Thyroid gland (tissue), 4 donors: Measurements from ENCODE around the gene UBE2Z. TPM values are rescaled to one million over a fixed set of nuclear protein-coding genes. Genes with fewer than 3 reads are reported as not detected.
"Not testable (repeated sequence)": the region's sequence is repeated elsewhere in the genome, so short reads cannot be mapped to it uniquely, and the experiment has no call there.

ENCODE experiments used
- DNase-seq, 2 donors: peaks; one replicate each; pipeline ENCODE4 v3.0.0-alpha.2; 2019
- H3K27ac ChIP-seq, 3 donors: fragments of 200-600 bp; sonication (generic); 1 replicate in 2 of 3; 2 replicates in 1 of 3; pipeline ENCODE4 v1.5.1; 2016 to 2019; ENCODE audit warnings: mild to moderate bottlenecking in 1 of 3, moderate library complexity in 1 of 3
- H3K27me3 ChIP-seq: fragments of 200-600 bp; sonication (generic); one replicate; pipeline ENCODE4 v1.5.1; 2019
- H3K36me3 ChIP-seq, 2 donors: fragments of 200-600 bp; sonication (generic); one replicate each; pipeline ENCODE4 v1.5.1; 2016 to 2019
- H3K4me1 ChIP-seq, 2 donors: fragments of 200-600 bp; sonication (generic); one replicate each; pipeline ENCODE4 v1.5.1; 2017 to 2019
- H3K4me3 ChIP-seq, 3 donors: fragments of 200-600 bp; sonication (generic); replicated peaks in 1 of 3; 1 replicate in 2 of 3; 2 replicates in 1 of 3; pipeline ENCODE4 v1.5.1; 2016; ENCODE audit warnings: mild to moderate bottlenecking in 1 of 3
- H3K9me3 ChIP-seq: fragments of 200-600 bp; sonication (generic); one replicate; pipeline ENCODE4 v1.5.1; 2017
- POLR2A ChIP-seq, 2 donors: fragments of 450-650 bp; IDR thresholded peaks; one replicate each; pipeline ENCODE4 v1.6.1; 2017; ENCODE audit warnings: antibody characterized with exemption in 2 of 2, mild to moderate bottlenecking in 2 of 2, moderate library complexity in 1 of 2
- WGBS, 2 donors: methylation state at CpG; one replicate each; pipeline ENCODE4 v1.1.5; 2017; 5-methylcytosine and 5-hydroxymethylcytosine counted together
- intact Hi-C: fragments of 100-400 bp; cut with DNase I; formaldehyde crosslinking; loops from one replicate; pipeline ENCODE4 v1.15.1; 2023
- total RNA-seq, 4 donors: library from RNA; depleted of rRNA; stranded (reverse); fragments of >200 nt; gene quantifications; one replicate each; pipeline ENCODE4 v1.2.3, GENCODE V29; 2016
- TF ChIP-seq, protein P1 (sequence below), 6 experiments: fragments of 200-600 bp in 3 of 6; fragments of 450-650 bp in 3 of 6; sonication (generic) in 3 of 6; IDR thresholded peaks; one replicate each; pipeline ENCODE4 v1.5.1; 2016 to 2019; ENCODE audit warnings: antibody characterized with exemption in 6 of 6, mild to moderate bottlenecking in 2 of 6, inconsistent platforms in 1 of 6, moderate library complexity in 1 of 6

UBE2Z gene
- total RNA-seq, 4 donors from 2014 or later, result 80.9 to 103 (median 99.0) TPM

DNA sequence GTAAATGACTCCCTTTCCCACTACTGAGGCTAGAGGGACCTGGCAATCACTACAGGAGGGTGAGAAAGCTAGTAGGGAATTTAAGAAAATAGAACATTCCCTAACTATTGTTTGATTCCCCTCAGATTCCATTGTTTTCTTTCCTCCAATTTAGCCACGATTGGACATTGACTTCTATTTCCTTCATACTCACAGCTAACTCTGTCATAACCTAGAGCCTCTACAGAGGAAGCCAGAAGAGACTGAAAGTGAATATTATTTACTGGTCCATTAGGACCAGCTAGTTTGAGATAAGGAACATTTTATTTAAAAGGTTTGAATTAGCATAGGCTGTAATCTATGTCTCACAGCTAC lies 21.6 kb downstream of the UBE2Z start:
- TF ChIP-seq, protein P1, sequence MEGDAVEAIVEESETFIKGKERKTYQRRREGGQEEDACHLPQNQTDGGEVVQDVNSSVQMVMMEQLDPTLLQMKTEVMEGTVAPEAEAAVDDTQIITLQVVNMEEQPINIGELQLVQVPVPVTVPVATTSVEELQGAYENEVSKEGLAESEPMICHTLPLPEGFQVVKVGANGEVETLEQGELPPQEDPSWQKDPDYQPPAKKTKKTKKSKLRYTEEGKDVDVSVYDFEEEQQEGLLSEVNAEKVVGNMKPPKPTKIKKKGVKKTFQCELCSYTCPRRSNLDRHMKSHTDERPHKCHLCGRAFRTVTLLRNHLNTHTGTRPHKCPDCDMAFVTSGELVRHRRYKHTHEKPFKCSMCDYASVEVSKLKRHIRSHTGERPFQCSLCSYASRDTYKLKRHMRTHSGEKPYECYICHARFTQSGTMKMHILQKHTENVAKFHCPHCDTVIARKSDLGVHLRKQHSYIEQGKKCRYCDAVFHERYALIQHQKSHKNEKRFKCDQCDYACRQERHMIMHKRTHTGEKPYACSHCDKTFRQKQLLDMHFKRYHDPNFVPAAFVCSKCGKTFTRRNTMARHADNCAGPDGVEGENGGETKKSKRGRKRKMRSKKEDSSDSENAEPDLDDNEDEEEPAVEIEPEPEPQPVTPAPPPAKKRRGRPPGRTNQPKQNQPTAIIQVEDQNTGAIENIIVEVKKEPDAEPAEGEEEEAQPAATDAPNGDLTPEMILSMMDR (IDR thresholded peaks at IDR 0.05), result no peak
- TF ChIP-seq POLR2A (IDR thresholded peaks at IDR 0.05), result no peak
- no peak for DNase-seq
- Histone ChIP-seq H3K4me3 (no peak overlapping the region), H3K4me1 (no peaks in the 10 kb centered on the region), H3K27me3 (no peaks in the 10 kb centered on the region), H3K36me3 (peaks cover 66 to 69% of the 10 kb centered on the region in 2 donors), H3K27ac (no peak overlapping the region), H3K9me3 (no peaks in the 10 kb centered on the region)
- intact Hi-C loops, result no loop called here
- WGBS, 2 donors, result 55 to 60% methylated on average over 1 of the region's 1 CpG

DNA sequence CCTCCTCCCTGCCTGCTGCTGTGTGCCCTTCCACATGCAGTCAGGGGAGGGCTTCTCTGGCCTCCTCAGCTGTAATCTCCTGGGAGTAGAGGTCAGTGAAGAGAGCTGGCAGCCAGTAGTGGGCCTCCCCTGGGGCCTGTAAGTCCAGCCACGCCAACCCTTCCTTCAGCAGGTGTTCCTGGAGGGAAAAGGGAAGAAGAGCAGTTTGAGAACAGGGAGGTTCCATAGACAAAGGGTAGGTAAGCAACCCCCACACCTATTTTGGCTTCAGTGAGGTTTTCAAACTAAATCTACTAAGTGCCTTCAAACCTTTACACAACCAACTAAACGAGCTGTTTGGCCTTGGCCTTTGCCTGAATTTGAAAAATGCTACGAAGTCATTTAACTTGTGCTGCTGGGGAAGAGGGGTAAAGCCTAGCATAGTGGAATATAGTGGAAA lies 22.2 kb downstream of the UBE2Z start:
- H3K4me3 ChIP-seq, result no peak overlapping the region
- intact Hi-C loops, result no loop called here
- no peak for TF ChIP-seq POLR2A (IDR thresholded peaks at IDR 0.05)
- TF ChIP-seq, protein P1 (IDR thresholded peaks at IDR 0.05), result no peak
- no peak overlapping the region for H3K27ac ChIP-seq
- peaks cover 63 to 67% of the 10 kb centered on the region in 2 donors for H3K36me3 ChIP-seq
- WGBS, 2 donors, result 75 to 79% methylated on average over 3 of the region's 3 CpGs
- H3K27me3 ChIP-seq, result no peaks in the 10 kb centered on the region
- no peak for DNase-seq
- H3K4me1 ChIP-seq, result no peaks in the 10 kb centered on the region
- no peaks in the 10 kb centered on the region for H3K9me3 ChIP-seq

DNA sequence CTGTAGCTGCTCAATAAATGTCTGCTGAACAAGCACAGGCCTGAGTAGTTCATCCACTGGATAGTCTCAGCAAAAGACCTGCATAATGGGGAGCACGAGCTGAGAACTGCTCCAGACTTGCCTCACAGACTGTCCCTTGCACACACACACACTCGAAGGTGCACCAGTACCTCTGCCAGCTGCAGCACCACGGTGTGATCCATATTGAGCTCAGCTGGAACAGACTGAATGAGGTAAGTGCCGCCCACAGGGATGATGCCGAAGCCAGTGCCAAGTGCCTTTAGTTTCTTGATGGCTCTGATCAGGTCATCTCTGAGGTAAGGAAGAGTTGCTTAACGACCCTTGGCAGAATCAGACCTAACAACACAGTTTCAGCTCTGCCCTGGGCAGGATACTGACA lies 24.8 kb downstream of the UBE2Z start:
- intact Hi-C loops, result no loop called here
- WGBS, 2 donors, result 95 to 96% methylated on average over 6 of the region's 6 CpGs
- TF ChIP-seq POLR2A (IDR thresholded peaks at IDR 0.05), result no peak
- TF ChIP-seq, protein P1 (IDR thresholded peaks at IDR 0.05), result no peak
- H3K4me1 ChIP-seq, result no peaks in the 10 kb centered on the region
- peaks cover 59 to 69% of the 10 kb centered on the region in 2 donors for H3K36me3 ChIP-seq
- H3K27me3 ChIP-seq, result no peaks in the 10 kb centered on the region
- DNase-seq, result no peak
- H3K9me3 ChIP-seq, result no peaks in the 10 kb centered on the region
- no peak overlapping the region for H3K4me3 ChIP-seq
- no peak overlapping the region for H3K27ac ChIP-seq

DNA sequence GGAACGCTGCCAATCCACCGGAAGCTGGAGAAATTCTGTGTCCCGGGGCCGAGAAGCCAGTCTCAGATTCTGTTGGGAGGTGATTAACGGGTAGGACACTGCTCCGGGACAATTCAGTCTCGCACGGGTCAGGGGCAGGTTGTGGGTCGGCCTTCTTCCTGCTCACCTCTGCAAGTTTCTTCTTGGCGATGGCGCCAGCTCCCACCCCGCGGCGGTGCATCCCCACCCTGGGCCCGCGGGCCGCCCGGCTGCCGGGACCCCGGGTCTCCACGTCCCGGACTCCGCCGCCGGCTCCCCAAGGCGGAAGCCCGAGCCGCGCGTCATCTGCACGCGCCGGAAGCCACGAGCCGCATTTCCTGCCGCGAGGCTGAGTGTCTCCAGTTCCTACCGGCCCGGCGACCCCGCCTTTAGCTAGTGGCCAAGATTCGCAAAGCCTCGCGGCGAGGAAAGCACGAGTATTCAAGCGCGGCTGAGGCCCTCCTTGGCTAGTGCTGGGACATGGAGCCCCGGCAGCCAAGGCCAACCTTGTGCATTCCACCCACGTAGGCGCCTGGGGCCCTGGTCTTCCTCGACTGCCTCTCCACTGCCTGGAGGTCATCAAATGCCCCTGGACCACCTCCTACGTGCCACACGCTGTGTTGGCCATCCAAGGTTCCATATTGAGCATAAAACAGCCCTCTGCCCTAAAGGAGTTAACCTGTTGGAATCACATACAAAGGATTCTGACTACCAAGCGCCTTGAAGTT lies 36.5 kb downstream of the UBE2Z start, which contains the start of gene SNF8:
TSS of gene SNF8 (minus strand) at position 328 of the 746 bp plus-strand sequence. CDS start at position 220, 108 bp downstream.
- H3K9me3 ChIP-seq, result no peaks in the 10 kb centered on the region
- peaks cover 11 to 13% of the 10 kb centered on the region in 2 donors for H3K4me1 ChIP-seq
- 4 to 8% methylated on average over 13 to 34 of the region's 55 CpGs for WGBS, 2 donors
- TF ChIP-seq, protein P1 (IDR thresholded peaks at IDR 0.05), result no peak
- peak in 1 of 2 donors; percentile 74 for TF ChIP-seq POLR2A (IDR thresholded peaks at IDR 0.05)
- peak; percentile 90 to 94 for DNase-seq
- no peaks in the 10 kb centered on the region for H3K27me3 ChIP-seq
- H3K36me3 ChIP-seq, result peaks cover 0 to 4% of the 10 kb centered on the region in 2 donors
- H3K27ac ChIP-seq, result peak within 1 kb of the TSS; percentile 75 to 80 (median 78)
- peak within 1 kb of the TSS; percentile 27 to 61 (median 54) for H3K4me3 ChIP-seq
- intact Hi-C loops, result loop anchor here (10.0 kb wide), 1 partner anchor 90 kb away; no protein-coding TSS in a partner anchor

DNA sequence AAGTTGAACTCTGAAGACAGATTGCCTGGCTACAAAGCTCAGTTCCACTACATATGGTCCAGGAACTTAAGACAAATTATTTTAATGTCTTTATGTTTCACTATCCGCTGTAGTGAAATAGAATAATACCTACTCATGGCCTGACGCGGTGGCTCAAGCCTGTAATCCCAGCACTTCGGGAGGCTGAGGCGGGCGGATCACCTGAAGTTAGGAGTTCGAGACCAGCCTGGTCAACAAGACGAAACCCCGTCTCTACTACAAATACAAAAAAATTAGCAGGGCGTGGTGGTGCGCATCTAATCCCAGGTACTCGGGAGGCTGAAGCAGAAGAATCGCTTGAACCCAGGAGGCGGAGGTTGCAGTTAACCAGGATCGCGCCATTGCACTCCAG lies 37.0 kb downstream of the UBE2Z start:
- peak overlapping the region in 1 of 3 donors; percentile 78 for H3K27ac ChIP-seq
- intact Hi-C loops, result loop anchor here (10.0 kb wide), 1 partner anchor 90 kb away; no protein-coding TSS in a partner anchor
- peaks cover 11 to 13% of the 10 kb centered on the region in 2 donors for H3K4me1 ChIP-seq
- DNase-seq, H3K36me3 ChIP-seq, H3K27me3 ChIP-seq, H3K9me3 ChIP-seq: not testable (repeated sequence)
- 93 to 94% methylated on average over 15 to 16 of the region's 16 CpGs for WGBS, 2 donors
- peak overlapping the region in 1 of 3 donors; percentile 61 for H3K4me3 ChIP-seq
